Omental fat pad (tissue), 4 donors: ENCODE results near the gene C3orf62. TPM values are rescaled to one million over a fixed set of nuclear protein-coding genes. Genes with fewer than 3 reads are reported as not detected.

Experiments
- ATAC-seq: fragments of 150-250 bp; one replicate; pipeline ENCODE4 v1.9.1; 2016; ENCODE audit warnings: mild to moderate bottlenecking, moderate library complexity; ENCODE audit not compliant: low FRiP score
- DNase-seq: peaks from one replicate; pipeline ENCODE4 v3.0.0-alpha.2; 2019; ENCODE audit warnings: low spot score
- CTCF ChIP-seq, 3 donors: fragments of 450-650 bp; IDR thresholded peaks; one replicate each; pipeline ENCODE4 v1.5.1; 2016 to 2017; ENCODE audit warnings: antibody characterized with exemption in 3 of 3, mild to moderate bottlenecking in 3 of 3, moderate library complexity in 2 of 3
- total RNA-seq, 4 donors: library from RNA; depleted of rRNA; stranded (reverse); fragments of >200 nt; gene quantifications; one replicate each; pipeline ENCODE4 v1.1.0, GENCODE V29; 2016

The C3orf62 gene
- total RNA-seq, 4 donors from 2014 or later = 3.5 to 13.7 (median 5.6) TPM

GRCh38 chr3:49269443-49270155, 7.4 kb downstream of the C3orf62 start:
- no peak for ATAC-seq
- no peak for TF ChIP-seq CTCF (IDR thresholded peaks at IDR 0.05)
- DNase-seq = no peak

GRCh38 chr3:49266410-49267095, 10.5 kb downstream of the C3orf62 start:
- DNase-seq (no peak), ATAC-seq (no peak)
- TF ChIP-seq CTCF (IDR thresholded peaks at IDR 0.05) = no peak

- ATAC-seq = no peak
- no peak for TF ChIP-seq CTCF (IDR thresholded peaks at IDR 0.05)
- no peak for DNase-seq
Observed at GRCh38 chr3:49265661-49266386, 11.2 kb downstream of the C3orf62 start.

GRCh38 chr3:49263159-49263889, 13.7 kb downstream of the C3orf62 start:
- ATAC-seq (no peak), DNase-seq (no peak)
- no peak for TF ChIP-seq CTCF (IDR thresholded peaks at IDR 0.05)

GRCh38 chr3:49260806-49261324, 16.2 kb downstream of the C3orf62 start:
- peak; percentile 40 for ATAC-seq
- DNase-seq = no peak
- no peak for TF ChIP-seq CTCF (IDR thresholded peaks at IDR 0.05)

- no peak for TF ChIP-seq CTCF (IDR thresholded peaks at IDR 0.05)
- no peak for DNase-seq
Observed at GRCh38 chr3:49257187-49257586, 19.8 kb downstream of the C3orf62 start.

More at GRCh38 chr3:49257187-49257586, 19.8 kb downstream of the C3orf62 start:
- ATAC-seq = no peak
